Endodermal cell (in vitro differentiated cells): ENCODE data around the gene MAP2K3. TPM values are rescaled to one million over a fixed set of nuclear protein-coding genes. Genes with fewer than 3 reads are reported as not detected.

Experiments used
- DNase-seq: peaks from one replicate; pipeline ENCODE4 v3.0.0-alpha.2; 2017
- H3K27ac ChIP-seq: 2 replicates; pipeline ENCODE4 v1.5.1; 2013; ENCODE audit warnings: mild to moderate bottlenecking, low read depth, low read length, moderate library complexity
- H3K27me3 ChIP-seq: 2 replicates; pipeline ENCODE4 v1.6.1; 2013; ENCODE audit warnings: mild to moderate bottlenecking, low read length, moderate library complexity; ENCODE audit not compliant: insufficient read depth, control insufficient read depth, poor library complexity, severe bottlenecking
- H3K36me3 ChIP-seq: 2 replicates; pipeline ENCODE4 v1.7.0; 2013; ENCODE audit warnings: mild to moderate bottlenecking, low read length, moderate library complexity; ENCODE audit not compliant: control insufficient read depth, insufficient read depth
- H3K4me1 ChIP-seq: one replicate; pipeline ENCODE4 v1.7.0; 2013; ENCODE audit warnings: low read length; ENCODE audit not compliant: control insufficient read depth, insufficient read depth
- H3K4me3 ChIP-seq: 2 replicates; pipeline ENCODE4 v1.5.1; 2013; ENCODE audit warnings: mild to moderate bottlenecking, low read length, moderate library complexity
- H3K9ac ChIP-seq: 2 replicates; pipeline ENCODE4 v1.6.1; 2013; ENCODE audit warnings: mild to moderate bottlenecking, low read length, moderate library complexity; ENCODE audit not compliant: poor library complexity, severe bottlenecking; ENCODE audit errors: extremely low read depth
- H3K9me3 ChIP-seq: 2 replicates; pipeline ENCODE4 v1.6.1; 2013; ENCODE audit warnings: mild to moderate bottlenecking, low read length, moderate library complexity; ENCODE audit not compliant: control insufficient read depth
- H3K27ac Mint-ChIP-seq: 2 replicates; pipeline ENCODE4 v1.8.0; 2020; ENCODE audit warnings: mixed read lengths
- H3K27me3 Mint-ChIP-seq: 2 replicates; pipeline ENCODE4 v1.8.0; 2021; ENCODE audit warnings: mild to moderate bottlenecking, mixed read lengths; ENCODE audit not compliant: insufficient read depth
- H3K36me3 Mint-ChIP-seq: 2 replicates; pipeline ENCODE4 v1.8.0; 2020; ENCODE audit warnings: low read depth, mixed read lengths
- H3K4me1 Mint-ChIP-seq: 2 replicates; pipeline ENCODE4 v1.8.0; 2020; ENCODE audit warnings: mixed read lengths
- H3K4me3 Mint-ChIP-seq: 2 replicates; pipeline ENCODE4 v1.8.0; 2020; ENCODE audit warnings: mild to moderate bottlenecking, moderate library complexity, mixed read lengths
- H3K9me3 Mint-ChIP-seq: 2 replicates; pipeline ENCODE4 v1.8.0; 2020; ENCODE audit warnings: mild to moderate bottlenecking, mixed read lengths
- CTCF ChIP-seq: fragments of 200-600 bp; sonication (generic); conservative IDR thresholded peaks from 2 replicates; pipeline ENCODE4 v1.5.0; 2021; ENCODE audit warnings: antibody characterized with exemption, mild to moderate bottlenecking
- WGBS, 2 experiments: methylation state at CpG; one replicate each; pipeline versions ENCODE4 v1.1.5 to v1.1.7; 2013; ENCODE audit warnings: missing lambda C conversion rate in 2 of 2, mixed read lengths in 1 of 2; ENCODE audit not compliant: insufficient coverage in 1 of 2, insufficient read length in 1 of 2; 5-methylcytosine and 5-hydroxymethylcytosine counted together
- total RNA-seq, 2 donors: library from RNA; stranded (reverse); fragmentation: NEBNext Ultra II Directional in 1 of 2; extraction: Animal tissue kit (Norgen Biotek cat#: 25700) in 1 of 2; gene quantifications; 2 replicates in 1 of 2; 3 replicates in 1 of 2; pipeline ENCODE4 v1.2.1, GENCODE V29; 2021

The MAP2K3 gene
- total RNA-seq, 2 donors from 2014 or later = 31.6 to 37.6 TPM

- no peak for TF ChIP-seq CTCF
- peaks cover 2% of the 10 kb centered on the region for H3K4me1 Mint-ChIP-seq
- Histone ChIP-seq H3K4me3 (peak overlapping the region; percentile 74), H3K9ac (peak overlapping the region; percentile 57), H3K27me3 (no peaks in the 10 kb centered on the region), H3K9me3 (no peaks in the 10 kb centered on the region), H3K36me3 (no peaks in the 10 kb centered on the region), H3K27ac (no peak overlapping the region), H3K4me1 (peaks cover 5% of the 10 kb centered on the region)
- H3K9me3 Mint-ChIP-seq = peaks cover 20% of the 10 kb centered on the region
- peak overlapping the region; percentile 69 for H3K4me3 Mint-ChIP-seq
- H3K27me3 Mint-ChIP-seq = no peaks in the 10 kb centered on the region
- H3K36me3 Mint-ChIP-seq = no peaks in the 10 kb centered on the region
- 62% methylated on average over 15 of the region's 15 CpGs for WGBS, 2 experiments
- peak; percentile 70 for DNase-seq
- peak overlapping the region; percentile 82 for H3K27ac Mint-ChIP-seq
These were observed 30.7 kb upstream of the MAP2K3 start for GRCh38 chr17:21253646-21254441.

GRCh38 chr17:21258593-21258992, 25.9 kb upstream of the MAP2K3 start:
- no peak for DNase-seq
- Histone ChIP-seq H3K27me3 (no peaks in the 10 kb centered on the region), H3K36me3 (no peaks in the 10 kb centered on the region), H3K4me1 (no peaks in the 10 kb centered on the region), H3K9me3 (no peaks in the 10 kb centered on the region), H3K27ac (no peak overlapping the region), H3K4me3 (no peak overlapping the region), H3K9ac (no peak overlapping the region)
- no peak overlapping the region for H3K27ac Mint-ChIP-seq
- no peak overlapping the region for H3K4me3 Mint-ChIP-seq
- TF ChIP-seq CTCF = no peak
- H3K27me3 Mint-ChIP-seq = no peaks in the 10 kb centered on the region
- H3K9me3 Mint-ChIP-seq = peaks cover 20% of the 10 kb centered on the region
- H3K4me1 Mint-ChIP-seq = peaks cover 4% of the 10 kb centered on the region
- WGBS, 2 experiments = 92 to 100% methylated on average over 5 to 7 of the region's 7 CpGs
- H3K36me3 Mint-ChIP-seq = no peaks in the 10 kb centered on the region

- Histone ChIP-seq H3K27ac (no peak overlapping the region), H3K36me3 (no peaks in the 10 kb centered on the region), H3K9ac (no peak overlapping the region), H3K4me3 (no peak overlapping the region), H3K27me3 (no peaks in the 10 kb centered on the region), H3K9me3 (no peaks in the 10 kb centered on the region), H3K4me1 (no peaks in the 10 kb centered on the region)
- no peak overlapping the region for H3K4me3 Mint-ChIP-seq
- peaks cover 4% of the 10 kb centered on the region for H3K4me1 Mint-ChIP-seq
- peaks cover 4% of the 10 kb centered on the region for H3K9me3 Mint-ChIP-seq
- no peaks in the 10 kb centered on the region for H3K36me3 Mint-ChIP-seq
- no peak overlapping the region for H3K27ac Mint-ChIP-seq
- 80 to 82% methylated on average over 9 to 12 of the region's 12 CpGs for WGBS, 2 experiments
- H3K27me3 Mint-ChIP-seq = no peaks in the 10 kb centered on the region
- DNase-seq = peak; percentile 70
- no peak for TF ChIP-seq CTCF
These were observed 22.1 kb upstream of the MAP2K3 start for GRCh38 chr17:21262259-21262993.
